Measurements from ENCODE around the gene PRR19.
A peak's percentile ranks its signal among the peaks of the same experiment; 100 is the strongest.

The PRR19 gene

GRCh38 chr19:42326969-42327368 lies 25.0 kb downstream of the PRR19 start:
- no peaks in the 10 kb centered on the region for H3K36me3 ChIP-seq (ENCODE audit: insufficient read depth, low read length)
- no peak for TF ChIP-seq CTCF (IDR thresholded peaks at IDR 0.05; ENCODE audit: low read length)
- no peak for TF ChIP-seq EZH2 (IDR thresholded peaks at IDR 0.05; ENCODE audit: borderline replicate concordance, low read length)
- H3K4me2 ChIP-seq (ENCODE audit: low read length): peak overlapping the region; percentile 88; the same call in 1 of the 2 replicates
- no peaks in the 10 kb centered on the region for H3K9me2 ChIP-seq (ENCODE audit: low read depth, low read length)
- H3F3A ChIP-seq (ENCODE audit: insufficient read depth, low read length): no peaks in the 10 kb centered on the region
- H3K9me3 ChIP-seq (ENCODE audit: low read length): no peaks in the 10 kb centered on the region
- H3K4me1 ChIP-seq (ENCODE audit: insufficient read depth, low read length, severe bottlenecking): peaks cover 30% of the 10 kb centered on the region
- H3K79me2 ChIP-seq (ENCODE audit: insufficient read depth, low read length): no peaks in the 10 kb centered on the region
- H3K27me3 ChIP-seq (ENCODE audit: insufficient read depth, low read length): no peaks in the 10 kb centered on the region
- no peak overlapping the region for H3K27ac ChIP-seq (ENCODE audit: low read depth, low read length, poor library complexity, severe bottlenecking)
- H2AFZ ChIP-seq (ENCODE audit: low read length): no peak overlapping the region
- H4K20me1 ChIP-seq (ENCODE audit: insufficient read depth, low read length): no peaks in the 10 kb centered on the region
- H3K9ac ChIP-seq (ENCODE audit: low read length): no peak overlapping the region
- H3K4me3 ChIP-seq (ENCODE audit: low read depth, low read length, poor library complexity, severe bottlenecking): no peak overlapping the region

- Histone ChIP-seq H3K79me2 (ENCODE audit: insufficient read depth, low read length) (no peaks in the 10 kb centered on the region), H4K20me1 (ENCODE audit: insufficient read depth, low read length) (no peaks in the 10 kb centered on the region), H3K27me3 (ENCODE audit: insufficient read depth, low read length) (no peaks in the 10 kb centered on the region), H3K4me1 (ENCODE audit: insufficient read depth, low read length, severe bottlenecking) (peaks cover 30% of the 10 kb centered on the region), H3F3A (ENCODE audit: insufficient read depth, low read length) (no peaks in the 10 kb centered on the region), H3K27ac (ENCODE audit: low read depth, low read length, poor library complexity, severe bottlenecking) (no peak overlapping the region), H3K36me3 (ENCODE audit: insufficient read depth, low read length) (no peaks in the 10 kb centered on the region), H3K9me2 (ENCODE audit: low read depth, low read length) (no peaks in the 10 kb centered on the region), H3K4me2 (ENCODE audit: low read length) (no peak overlapping the region), H3K4me3 (ENCODE audit: low read depth, low read length, poor library complexity, severe bottlenecking) (no peak overlapping the region), H3K9ac (ENCODE audit: low read length) (no peak overlapping the region), H3K9me3 (ENCODE audit: low read length) (no peaks in the 10 kb centered on the region), H2AFZ (ENCODE audit: low read length) (no peak overlapping the region)
- no peak for TF ChIP-seq EZH2 (IDR thresholded peaks at IDR 0.05; ENCODE audit: borderline replicate concordance, low read length)
- TF ChIP-seq CTCF (IDR thresholded peaks at IDR 0.05; ENCODE audit: low read length): no peak
These were observed 25.4 kb downstream of the PRR19 start for GRCh38 chr19:42327381-42327780.

- no peak overlapping the region for H2AFZ ChIP-seq (ENCODE audit: low read length)
- no peaks in the 10 kb centered on the region for H3K79me2 ChIP-seq (ENCODE audit: insufficient read depth, low read length)
- H3K36me3 ChIP-seq (ENCODE audit: insufficient read depth, low read length): no peaks in the 10 kb centered on the region
- H3F3A ChIP-seq (ENCODE audit: insufficient read depth, low read length): no peaks in the 10 kb centered on the region
- H3K9ac ChIP-seq (ENCODE audit: low read length): no peak overlapping the region
- H3K4me1 ChIP-seq (ENCODE audit: insufficient read depth, low read length, severe bottlenecking): peaks cover 30% of the 10 kb centered on the region
- no peak overlapping the region for H3K27ac ChIP-seq (ENCODE audit: low read depth, low read length, poor library complexity, severe bottlenecking)
- H3K27me3 ChIP-seq (ENCODE audit: insufficient read depth, low read length): no peaks in the 10 kb centered on the region
- H3K4me3 ChIP-seq (ENCODE audit: low read depth, low read length, poor library complexity, severe bottlenecking): no peak overlapping the region
- TF ChIP-seq CTCF (IDR thresholded peaks at IDR 0.05; ENCODE audit: low read length): no peak
- no peak for TF ChIP-seq EZH2 (IDR thresholded peaks at IDR 0.05; ENCODE audit: borderline replicate concordance, low read length)
- no peaks in the 10 kb centered on the region for H4K20me1 ChIP-seq (ENCODE audit: insufficient read depth, low read length)
- H3K4me2 ChIP-seq (ENCODE audit: low read length): no peak overlapping the region
- H3K9me2 ChIP-seq (ENCODE audit: low read depth, low read length): no peaks in the 10 kb centered on the region
- H3K9me3 ChIP-seq (ENCODE audit: low read length): no peaks in the 10 kb centered on the region
These were observed 26.2 kb downstream of the PRR19 start for GRCh38 chr19:42328106-42328505.
